ENCODE results near the gene MYPN. TPM values are rescaled to one million over a fixed set of nuclear protein-coding genes. Genes with fewer than 3 reads are reported as not detected.

MYPN gene
- total RNA-seq, 1 donor = 1.8 TPM

GRCh38 chr10:68208424-68209042, 99.2 kb downstream of the MYPN start:
- TF ChIP-seq CTCF (IDR thresholded peaks at IDR 0.05; ENCODE audit: extremely low read depth, low read depth, low read length) = peak; percentile 66
- Histone ChIP-seq H2AFZ (ENCODE audit: low read length) (peak overlapping the region; percentile 56), H3K4me3 (ENCODE audit: insufficient read depth, low read length) (no peak overlapping the region), H3K36me3 (ENCODE audit: insufficient read depth, low read length) (peaks cover 76% of the 10 kb centered on the region), H3K27me3 (ENCODE audit: insufficient read depth, low read length) (no peaks in the 10 kb centered on the region), H3K4me1 (ENCODE audit: insufficient read depth, low read length) (no peaks in the 10 kb centered on the region), H4K20me1 (ENCODE audit: insufficient read depth, low read length) (no peaks in the 10 kb centered on the region), H3K4me2 (ENCODE audit: insufficient read depth, low read length) (no peak overlapping the region), H3K79me2 (ENCODE audit: insufficient read depth, low read length) (no peaks in the 10 kb centered on the region), H3K27ac (ENCODE audit: low read depth, low read length) (no peak overlapping the region), H3K9me3 (ENCODE audit: low read depth, low read length) (no peaks in the 10 kb centered on the region)
- peak; percentile 44 for DNase-seq (ENCODE audit: insufficient read length, low spot score, missing footprints)

GRCh38 chr10:68211669-68212068, 102.4 kb downstream of the MYPN start:
- Histone ChIP-seq H3K4me2 (ENCODE audit: insufficient read depth, low read length) (no peak overlapping the region), H3K9me3 (ENCODE audit: low read depth, low read length) (no peaks in the 10 kb centered on the region), H3K79me2 (ENCODE audit: insufficient read depth, low read length) (no peaks in the 10 kb centered on the region), H3K4me1 (ENCODE audit: insufficient read depth, low read length) (no peaks in the 10 kb centered on the region), H3K36me3 (ENCODE audit: insufficient read depth, low read length) (peaks cover 72% of the 10 kb centered on the region), H3K27me3 (ENCODE audit: insufficient read depth, low read length) (no peaks in the 10 kb centered on the region), H3K27ac (ENCODE audit: low read depth, low read length) (no peak overlapping the region), H4K20me1 (ENCODE audit: insufficient read depth, low read length) (no peaks in the 10 kb centered on the region), H2AFZ (ENCODE audit: low read length) (no peak overlapping the region), H3K4me3 (ENCODE audit: insufficient read depth, low read length) (no peak overlapping the region)
- DNase-seq (ENCODE audit: insufficient read length, low spot score, missing footprints) = no peak
- no peak for TF ChIP-seq CTCF (IDR thresholded peaks at IDR 0.05; ENCODE audit: extremely low read depth, low read depth, low read length)

- DNase-seq (ENCODE audit: insufficient read length, low spot score, missing footprints) = peak; percentile 71
- no peaks in the 10 kb centered on the region for H3K79me2 ChIP-seq (ENCODE audit: insufficient read depth, low read length)
- H3K4me3 ChIP-seq (ENCODE audit: insufficient read depth, low read length) = no peak overlapping the region
- no peak overlapping the region for H3K4me2 ChIP-seq (ENCODE audit: insufficient read depth, low read length)
- H3K9me3 ChIP-seq (ENCODE audit: low read depth, low read length) = no peaks in the 10 kb centered on the region
- H4K20me1 ChIP-seq (ENCODE audit: insufficient read depth, low read length) = no peaks in the 10 kb centered on the region
- no peaks in the 10 kb centered on the region for H3K4me1 ChIP-seq (ENCODE audit: insufficient read depth, low read length)
- no peaks in the 10 kb centered on the region for H3K27me3 ChIP-seq (ENCODE audit: insufficient read depth, low read length)
- peaks cover 61% of the 10 kb centered on the region for H3K36me3 ChIP-seq (ENCODE audit: insufficient read depth, low read length)
- peak; percentile 64 for TF ChIP-seq CTCF (IDR thresholded peaks at IDR 0.05; ENCODE audit: extremely low read depth, low read depth, low read length)
- peak overlapping the region; percentile 1 for H2AFZ ChIP-seq (ENCODE audit: low read length)
- no peak overlapping the region for H3K27ac ChIP-seq (ENCODE audit: low read depth, low read length)
Measured at GRCh38 chr10:68212721-68213352, 103.5 kb downstream of the MYPN start.

GRCh38 chr10:68218786-68219185, 109.5 kb downstream of the MYPN start:
- H3K36me3 ChIP-seq (ENCODE audit: insufficient read depth, low read length) = peaks cover 26% of the 10 kb centered on the region
- H3K9me3 ChIP-seq (ENCODE audit: low read depth, low read length) = no peaks in the 10 kb centered on the region
- H3K4me3 ChIP-seq (ENCODE audit: insufficient read depth, low read length) = no peak overlapping the region
- H3K27ac ChIP-seq (ENCODE audit: low read depth, low read length) = no peak overlapping the region
- no peaks in the 10 kb centered on the region for H3K79me2 ChIP-seq (ENCODE audit: insufficient read depth, low read length)
- H4K20me1 ChIP-seq (ENCODE audit: insufficient read depth, low read length) = no peaks in the 10 kb centered on the region
- no peak overlapping the region for H2AFZ ChIP-seq (ENCODE audit: low read length)
- no peak overlapping the region for H3K4me2 ChIP-seq (ENCODE audit: insufficient read depth, low read length)
- peak; percentile 15 for DNase-seq (ENCODE audit: insufficient read length, low spot score, missing footprints)
- no peaks in the 10 kb centered on the region for H3K27me3 ChIP-seq (ENCODE audit: insufficient read depth, low read length)
- no peak for TF ChIP-seq CTCF (IDR thresholded peaks at IDR 0.05; ENCODE audit: extremely low read depth, low read depth, low read length)
- peaks cover 4% of the 10 kb centered on the region for H3K4me1 ChIP-seq (ENCODE audit: insufficient read depth, low read length)
